Cardiac fibroblast (primary cell): ENCODE data around the gene TMEM39A.

Experiments used
- DNase-seq, 2 donors: peaks; one replicate each; pipeline versions ENCODE4 v3.0.0 to v3.0.0-alpha.2; 2010; ENCODE audit warnings: low read depth in 2 of 2
- H3K4me3 ChIP-seq, 2 donors: replicated peaks in 1 of 2; 1 replicate in 1 of 2; 2 replicates in 1 of 2; pipeline ENCODE4 v1.5.1; 2011; ENCODE audit warnings: low read depth in 2 of 2, low read length in 2 of 2, mild to moderate bottlenecking in 2 of 2, moderate library complexity in 1 of 2
- TF ChIP-seq, protein P1 (sequence below): IDR thresholded peaks from one replicate; pipeline ENCODE4 v1.5.1; 2011; ENCODE audit warnings: low read depth, mild to moderate bottlenecking, low read length, inconsistent platforms

Gene TMEM39A

DNA sequence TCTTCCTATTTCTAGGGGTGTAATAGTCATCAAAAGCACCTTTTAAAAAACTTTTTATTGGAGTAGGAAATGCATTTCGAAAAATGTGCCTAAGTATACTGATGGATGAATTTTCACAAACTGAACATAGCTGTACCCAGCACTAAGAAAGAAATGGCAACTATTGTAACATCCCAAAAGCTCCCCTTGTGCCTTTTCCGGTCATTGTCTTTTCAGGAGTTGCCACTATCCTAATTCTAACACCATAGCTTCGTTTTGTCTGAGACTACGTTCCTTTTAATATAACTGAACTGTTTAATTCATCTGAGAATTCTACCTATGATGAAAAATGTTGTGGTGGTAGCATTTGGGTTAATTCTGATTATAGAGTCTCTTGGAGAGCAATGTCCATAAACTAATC is 36.9 kb upstream of the TMEM39A start:
- TF ChIP-seq, protein P1, sequence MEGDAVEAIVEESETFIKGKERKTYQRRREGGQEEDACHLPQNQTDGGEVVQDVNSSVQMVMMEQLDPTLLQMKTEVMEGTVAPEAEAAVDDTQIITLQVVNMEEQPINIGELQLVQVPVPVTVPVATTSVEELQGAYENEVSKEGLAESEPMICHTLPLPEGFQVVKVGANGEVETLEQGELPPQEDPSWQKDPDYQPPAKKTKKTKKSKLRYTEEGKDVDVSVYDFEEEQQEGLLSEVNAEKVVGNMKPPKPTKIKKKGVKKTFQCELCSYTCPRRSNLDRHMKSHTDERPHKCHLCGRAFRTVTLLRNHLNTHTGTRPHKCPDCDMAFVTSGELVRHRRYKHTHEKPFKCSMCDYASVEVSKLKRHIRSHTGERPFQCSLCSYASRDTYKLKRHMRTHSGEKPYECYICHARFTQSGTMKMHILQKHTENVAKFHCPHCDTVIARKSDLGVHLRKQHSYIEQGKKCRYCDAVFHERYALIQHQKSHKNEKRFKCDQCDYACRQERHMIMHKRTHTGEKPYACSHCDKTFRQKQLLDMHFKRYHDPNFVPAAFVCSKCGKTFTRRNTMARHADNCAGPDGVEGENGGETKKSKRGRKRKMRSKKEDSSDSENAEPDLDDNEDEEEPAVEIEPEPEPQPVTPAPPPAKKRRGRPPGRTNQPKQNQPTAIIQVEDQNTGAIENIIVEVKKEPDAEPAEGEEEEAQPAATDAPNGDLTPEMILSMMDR: no peak
- no peak for DNase-seq
- no peak overlapping the region for H3K4me3 ChIP-seq

DNA sequence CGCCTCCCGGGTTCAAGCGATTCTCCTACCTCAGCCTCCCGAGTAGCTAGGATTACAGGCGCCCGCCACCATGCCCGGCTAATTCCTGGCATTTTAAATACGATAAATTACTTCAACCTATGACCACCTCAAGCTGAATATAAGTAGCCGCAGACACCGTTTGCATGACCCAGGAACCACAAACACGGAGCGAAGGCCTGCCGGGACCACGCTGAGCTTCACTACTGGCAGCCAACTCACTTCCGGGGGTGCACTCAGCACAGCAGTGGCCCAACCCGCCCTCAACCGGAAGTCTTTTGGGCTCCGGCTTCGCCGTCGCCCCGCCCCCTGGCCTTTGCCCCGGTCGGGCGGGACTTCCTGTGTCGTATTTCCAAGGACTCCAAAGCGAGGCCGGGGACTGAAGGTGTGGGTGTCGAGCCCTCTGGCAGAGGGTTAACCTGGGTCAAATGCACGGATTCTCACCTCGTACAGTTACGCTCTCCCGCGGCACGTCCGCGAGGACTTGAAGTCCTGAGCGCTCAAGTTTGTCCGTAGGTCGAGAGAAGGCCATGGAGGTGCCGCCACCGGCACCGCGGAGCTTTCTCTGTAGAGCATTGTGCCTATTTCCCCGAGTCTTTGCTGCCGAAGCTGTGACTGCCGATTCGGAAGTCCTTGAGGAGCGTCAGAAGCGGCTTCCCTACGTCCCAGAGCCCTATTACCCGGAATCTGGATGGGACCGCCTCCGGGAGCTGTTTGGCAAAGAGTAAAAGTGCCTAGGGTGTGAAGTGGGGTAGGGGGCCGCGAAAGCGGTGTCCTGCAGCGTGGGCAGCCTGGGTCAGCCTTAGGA is 35.0 kb upstream of the TMEM39A start, which contains the start of gene TIMMDC1:
TSS of gene TIMMDC1 (plus strand) at position 362 of the 826 bp plus-strand sequence. CDS start at position 549, 187 bp downstream.
- TF ChIP-seq, protein P1: no peak
- DNase-seq: peak; percentile 95 to 97
- peak within 1 kb of the TSS; percentile 82 to 90 for H3K4me3 ChIP-seq

DNA sequence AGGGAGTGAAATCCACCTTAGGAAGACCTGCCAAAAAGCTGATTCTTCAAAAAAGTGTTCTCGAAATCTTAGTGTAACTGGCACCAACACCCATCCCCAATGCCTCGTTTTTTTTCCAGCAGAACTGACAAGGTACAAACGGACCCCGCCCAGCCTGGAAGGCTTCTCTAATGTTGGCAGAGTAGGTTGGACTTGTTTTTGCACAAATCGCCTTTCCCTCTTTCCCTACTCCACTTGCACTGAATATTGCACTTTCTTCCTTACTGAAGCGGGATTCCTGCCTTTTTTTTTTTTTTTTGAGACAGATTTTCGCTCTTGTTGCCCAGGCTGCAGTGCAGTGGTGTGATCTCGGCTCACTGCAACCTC is 34.4 kb upstream of the TMEM39A start:
- peak overlapping the region; percentile 82 to 90 for H3K4me3 ChIP-seq
- TF ChIP-seq, protein P1: no peak
- peak; percentile 34 to 41 for DNase-seq

DNA sequence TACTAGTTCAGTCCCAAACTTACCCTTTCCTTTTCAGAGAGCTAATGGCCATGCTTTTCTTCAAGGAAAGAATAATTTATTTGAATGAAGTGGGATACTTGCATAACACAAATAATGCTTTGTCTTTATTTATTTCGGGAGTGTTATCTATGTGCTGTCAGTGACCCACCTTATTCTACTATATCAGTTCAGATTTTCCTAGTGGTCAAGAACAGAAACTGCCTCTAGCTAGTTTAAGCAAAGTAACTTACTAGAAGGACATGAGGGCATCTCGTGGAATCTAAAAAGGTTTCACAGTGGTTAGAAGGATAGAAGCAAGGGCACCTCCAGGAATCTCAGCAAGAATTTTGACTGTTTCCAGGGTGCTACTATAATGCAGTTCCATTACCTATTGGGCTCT is 31.2 kb upstream of the TMEM39A start:
- DNase-seq: no peak
- H3K4me3 ChIP-seq: no peak overlapping the region
- TF ChIP-seq, protein P1: no peak

DNA sequence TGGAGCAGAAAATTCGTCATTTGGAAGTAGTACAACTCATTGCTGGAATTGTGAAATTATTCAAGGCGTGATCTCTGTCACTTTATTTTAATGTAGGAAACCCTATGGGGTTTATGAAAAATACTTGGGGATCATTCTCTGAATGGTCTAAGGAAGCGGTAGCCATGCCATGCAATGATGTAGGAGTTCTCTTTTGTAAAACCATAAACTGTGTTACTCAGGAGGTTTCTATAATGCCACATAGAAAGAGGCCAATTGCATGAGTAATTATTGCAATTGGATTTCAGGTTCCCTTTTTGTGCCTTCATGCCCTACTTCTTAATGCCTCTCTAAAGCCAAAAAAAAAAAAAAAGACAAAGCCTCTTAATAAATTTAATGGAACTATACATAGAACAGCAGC is 29.4 kb upstream of the TMEM39A start:
- TF ChIP-seq, protein P1: no peak
- DNase-seq: no peak
- no peak overlapping the region for H3K4me3 ChIP-seq

DNA sequence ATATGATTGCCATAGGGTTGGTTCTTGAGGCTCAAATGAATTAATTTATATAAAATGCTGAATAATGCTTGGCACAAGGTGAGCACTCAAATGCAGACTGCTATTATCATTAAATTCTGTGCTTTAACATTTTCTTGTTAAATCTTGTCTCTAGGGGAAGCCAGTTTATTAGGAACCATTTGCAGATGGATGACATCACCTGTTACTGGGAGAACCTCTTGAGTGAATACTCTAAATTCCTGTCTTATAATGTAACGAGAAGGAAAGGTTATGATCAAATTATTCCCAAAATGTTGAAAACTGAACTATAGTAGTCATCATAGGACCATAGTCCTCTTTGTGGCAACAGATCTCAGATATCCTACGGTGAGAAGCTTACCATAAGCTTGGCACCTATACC is 28.7 kb upstream of the TMEM39A start:
- DNase-seq: no peak
- TF ChIP-seq, protein P1: no peak
- H3K4me3 ChIP-seq: no peak overlapping the region

DNA sequence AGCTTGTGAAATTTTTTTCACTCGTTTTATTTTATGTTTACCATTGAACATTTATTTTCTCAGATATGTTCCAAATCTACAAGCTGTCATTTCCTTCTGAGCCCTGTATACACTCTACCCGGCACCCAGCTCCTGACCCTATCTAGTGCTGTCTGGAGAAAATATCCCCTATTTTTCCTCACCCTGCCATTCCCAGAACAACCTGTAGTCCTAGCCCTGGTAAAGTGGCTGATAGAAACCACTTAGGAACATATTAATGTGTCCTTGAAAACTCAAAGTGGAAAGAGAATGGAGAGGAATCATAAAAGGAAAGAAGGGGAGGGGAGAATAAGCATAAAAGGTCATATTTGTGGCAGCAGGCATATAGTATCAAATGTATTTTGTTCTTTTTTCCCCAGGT is 26.7 kb upstream of the TMEM39A start:
- H3K4me3 ChIP-seq: no peak overlapping the region
- TF ChIP-seq, protein P1: no peak
- no peak for DNase-seq
